ENCODE measurements around the gene DENND6B.
"Not testable (repeated sequence)": the region's sequence is repeated elsewhere in the genome, so short reads cannot be mapped to it uniquely, and the experiment has no call there.

The DENND6B gene

DNA sequence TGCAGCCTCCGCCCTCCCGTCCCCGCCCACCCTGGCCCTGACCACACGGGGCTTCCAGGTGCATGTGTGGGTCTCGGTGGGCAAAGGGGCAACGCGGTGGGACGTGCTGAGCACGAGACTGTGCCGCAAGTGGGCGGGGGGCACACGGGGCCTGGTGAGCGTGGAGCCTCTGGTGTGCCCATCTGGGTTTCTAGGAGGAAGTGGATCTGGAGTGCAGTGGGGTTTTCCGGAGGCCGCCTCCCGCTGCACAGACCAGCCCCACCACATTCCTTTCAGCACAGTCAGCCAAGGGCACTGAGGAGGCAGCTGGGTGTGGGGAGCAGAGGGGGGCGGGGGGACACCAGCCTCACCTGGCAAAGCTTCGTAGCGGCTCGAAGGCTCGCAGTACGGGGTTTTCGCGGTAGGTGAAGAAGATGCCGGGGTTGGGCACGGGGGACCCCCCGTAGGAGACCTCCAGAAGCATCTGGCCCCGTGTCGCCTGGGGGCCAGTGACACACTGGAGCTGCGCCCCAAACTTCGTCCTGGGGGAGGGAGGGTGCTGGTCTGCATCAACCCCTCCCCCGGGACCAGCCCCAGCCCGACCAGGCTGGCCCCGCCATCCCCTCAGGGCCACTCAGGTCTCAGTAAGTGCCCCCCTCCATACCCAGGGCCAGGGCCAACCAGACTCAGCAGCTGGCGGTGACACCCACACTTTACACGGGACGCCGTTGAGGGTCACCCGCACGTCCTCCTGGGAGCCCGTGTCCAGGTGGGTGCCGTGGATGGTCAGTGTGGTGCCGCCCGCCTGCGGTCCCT, 44.3 kb downstream of the DENND6B start:
- DNase-seq: no peak

DNA sequence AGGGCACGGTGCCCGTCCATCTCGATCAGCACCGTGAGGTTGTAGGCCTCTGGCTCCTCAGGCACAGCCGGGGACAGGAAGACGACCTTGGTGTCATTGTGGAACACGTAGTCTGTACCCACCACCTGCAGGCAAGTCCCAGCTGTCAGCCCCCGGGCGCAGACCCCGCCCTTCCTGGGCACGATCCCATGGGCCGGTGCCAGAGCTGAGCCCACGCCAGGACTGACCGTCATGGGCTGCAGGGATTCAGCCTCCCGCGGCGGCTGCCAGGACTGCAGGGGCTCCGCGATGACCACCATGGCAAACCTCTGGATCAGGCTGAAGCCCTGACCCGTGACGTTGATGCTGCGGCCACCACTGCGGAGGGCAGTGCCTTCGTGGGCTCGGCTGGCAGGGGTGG, 44.9 kb downstream of the DENND6B start:
- no peak for DNase-seq

DNA sequence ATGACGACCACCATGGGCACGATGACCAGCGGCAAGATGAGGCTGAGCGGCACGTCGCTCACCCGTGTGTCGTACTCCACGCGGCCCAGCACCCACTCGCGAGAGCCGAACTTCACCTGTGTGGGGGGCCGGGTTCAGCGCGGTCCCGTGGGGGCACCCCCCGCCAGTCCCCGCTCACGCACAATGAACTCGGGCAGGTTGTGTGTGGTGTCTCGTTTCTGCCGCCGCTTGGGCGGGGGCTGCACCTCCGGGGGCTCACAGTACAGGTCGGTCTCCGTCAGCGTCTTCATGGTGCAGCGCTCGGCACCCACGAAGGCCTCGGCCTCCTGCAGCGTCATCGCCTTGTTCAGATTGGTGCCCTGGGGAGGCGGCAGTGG, 45.4 kb downstream of the DENND6B start:
- no peak for DNase-seq

DNA sequence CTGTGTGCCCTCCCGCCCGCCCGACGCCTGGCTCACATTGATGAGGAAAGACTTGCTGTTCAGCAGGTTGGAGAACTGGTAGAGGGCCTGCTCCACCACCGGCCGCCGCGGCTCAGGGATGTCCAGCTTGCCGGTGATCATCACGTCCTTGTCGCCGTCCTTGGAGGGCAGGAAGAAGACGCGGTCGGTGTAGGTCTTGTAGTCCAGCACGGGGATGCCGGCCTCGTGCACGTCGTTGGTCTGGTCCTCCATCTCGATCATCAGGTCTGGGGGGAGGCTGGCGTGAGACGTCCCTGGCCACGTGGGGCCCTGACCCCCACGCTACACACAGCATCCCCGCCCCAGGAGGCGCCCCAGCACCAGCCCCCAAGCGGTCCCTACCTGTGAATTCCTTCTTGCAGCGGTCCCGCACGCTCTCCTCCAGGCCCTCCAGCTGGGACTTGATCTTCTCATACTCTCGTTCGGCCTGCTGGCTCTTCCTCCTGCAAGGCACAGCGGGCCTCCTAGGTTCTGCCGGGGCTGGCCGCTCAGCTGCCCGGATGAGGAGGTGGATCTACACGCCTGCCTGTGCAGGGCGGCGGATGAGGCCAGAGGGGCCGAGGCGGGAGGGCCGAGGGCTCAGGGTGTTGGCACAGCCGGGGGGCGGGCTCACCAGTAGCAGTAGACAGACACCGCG, 46.0 kb downstream of the DENND6B start:
- DNase-seq: no peak

DNA sequence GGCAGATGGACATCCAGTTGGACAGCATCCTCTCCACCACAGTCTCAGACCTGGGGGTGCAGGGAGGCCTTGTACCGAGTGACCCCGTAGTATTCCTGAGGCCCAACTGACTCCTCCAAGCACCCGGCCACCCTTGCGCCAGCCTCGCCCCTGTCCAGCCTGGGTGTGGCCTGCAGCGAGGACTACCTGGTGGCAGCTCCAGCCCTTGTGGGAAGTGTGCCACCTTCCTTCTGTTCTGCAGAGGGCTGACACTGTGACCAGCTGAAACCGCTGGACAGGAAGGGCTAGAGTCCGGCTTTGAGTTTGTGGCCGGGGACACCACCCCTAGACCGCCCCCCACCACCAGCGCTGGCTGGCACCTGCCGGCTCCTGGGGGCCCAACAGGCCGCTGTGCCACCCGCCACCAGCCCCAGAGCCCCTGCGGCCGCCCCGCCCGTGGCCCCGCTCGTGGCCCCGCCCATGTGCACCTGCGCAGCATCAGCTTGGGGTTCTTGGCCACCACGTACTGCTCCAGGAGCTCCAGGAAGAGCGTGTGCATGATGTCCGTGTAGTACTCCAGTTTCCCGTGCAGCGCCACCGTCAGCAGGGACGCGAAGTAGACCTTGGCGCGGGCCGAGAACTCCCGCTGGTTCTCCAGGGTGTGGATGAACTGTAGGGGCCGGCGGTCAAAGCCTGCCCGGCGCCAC, 46.6 kb downstream of the DENND6B start:
- no peak for DNase-seq

DNA sequence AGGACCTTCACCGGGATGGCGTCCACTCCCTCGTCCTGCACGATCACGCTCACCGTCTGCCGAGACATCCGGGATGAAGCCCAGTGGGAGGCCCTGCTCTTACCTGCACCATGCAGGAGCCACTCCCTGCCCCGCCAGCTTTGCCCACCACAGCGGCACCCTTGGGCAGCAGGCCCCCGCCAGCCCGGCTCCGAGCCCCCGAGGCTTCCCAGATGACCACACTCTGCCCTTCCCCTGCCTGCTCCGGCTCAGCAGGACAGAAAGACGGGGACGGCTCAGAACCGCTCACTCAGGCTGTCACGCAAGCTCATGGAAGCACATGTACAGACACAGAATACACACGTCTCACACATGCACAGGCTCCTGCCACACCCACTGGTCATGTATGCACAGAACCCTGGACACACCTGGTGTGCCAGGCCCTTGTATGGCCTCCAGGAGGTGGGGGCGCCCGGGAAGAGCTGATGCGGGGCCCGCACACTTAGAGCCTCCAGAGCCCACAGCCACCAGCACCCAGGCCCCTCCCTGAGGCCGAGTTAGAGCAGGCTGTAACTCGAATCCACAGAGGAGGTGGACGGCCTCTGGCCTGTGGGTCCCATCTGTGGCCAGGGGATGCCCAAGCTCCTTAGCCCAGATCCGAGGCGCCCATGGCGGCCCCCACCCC, 47.7 kb downstream of the DENND6B start:
- DNase-seq: no peak

DNA sequence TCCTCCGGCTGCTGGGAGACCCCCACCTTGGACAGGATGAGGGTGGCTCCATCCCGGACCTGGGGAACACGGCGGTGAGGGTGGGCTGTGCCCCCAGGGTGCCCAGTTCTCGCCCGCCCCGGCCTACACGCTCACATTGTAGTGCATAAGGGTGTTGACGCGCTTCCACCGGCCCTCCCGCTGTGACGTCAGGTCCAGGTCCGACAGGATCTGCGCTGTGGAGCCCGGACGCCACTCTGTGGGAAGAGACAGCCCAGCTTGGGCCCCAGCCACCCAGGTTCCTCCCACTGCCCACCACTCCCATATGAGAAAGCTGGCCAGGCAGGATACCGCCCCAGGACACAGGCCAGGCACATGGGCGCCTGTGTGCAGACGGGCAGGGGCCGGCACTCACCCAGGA, 48.4 kb downstream of the DENND6B start:
- DNase-seq: no peak

DNA sequence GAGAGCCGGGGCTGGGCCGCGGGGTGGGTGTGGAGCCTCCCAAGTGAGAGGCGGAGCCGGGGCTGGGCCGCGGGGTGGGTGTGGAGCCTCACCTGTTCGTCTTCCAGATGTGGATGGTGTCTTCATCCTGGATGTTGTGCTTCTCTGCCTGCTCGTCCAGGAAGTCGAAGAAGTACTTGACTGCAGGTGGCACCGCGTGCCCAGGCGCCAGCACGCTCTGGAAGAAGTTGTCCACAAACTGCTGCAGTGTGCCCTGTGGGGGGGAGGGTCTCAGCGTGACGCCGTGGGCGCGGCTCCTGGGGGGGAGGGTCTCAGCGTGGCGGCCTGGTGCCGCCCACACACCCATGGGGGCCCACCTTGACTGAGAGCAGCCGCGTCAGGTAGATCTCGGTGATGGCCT, 49.1 kb downstream of the DENND6B start:
- no peak for DNase-seq

DNA sequence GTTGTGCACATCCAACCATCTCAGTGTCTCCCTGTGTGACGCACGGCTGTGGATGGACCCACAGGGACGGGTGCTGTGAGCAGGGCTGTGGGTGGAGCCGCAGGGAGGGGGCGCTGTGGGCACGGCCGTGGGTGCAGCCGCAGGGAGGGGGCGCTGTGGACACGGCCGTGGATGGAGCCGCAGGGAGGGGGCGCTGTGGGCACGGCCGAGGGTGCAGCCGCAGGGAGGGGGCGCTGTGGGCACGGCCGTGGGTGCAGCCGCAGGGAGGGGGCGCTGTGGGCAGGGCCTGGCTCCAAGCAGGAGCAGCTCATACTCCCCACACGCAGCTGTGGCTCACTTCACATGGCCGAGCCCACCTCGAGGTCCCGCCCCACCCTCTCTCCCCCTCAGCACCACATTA, 50.7 kb downstream of the DENND6B start:
- DNase-seq: peak; percentile 43

DNA sequence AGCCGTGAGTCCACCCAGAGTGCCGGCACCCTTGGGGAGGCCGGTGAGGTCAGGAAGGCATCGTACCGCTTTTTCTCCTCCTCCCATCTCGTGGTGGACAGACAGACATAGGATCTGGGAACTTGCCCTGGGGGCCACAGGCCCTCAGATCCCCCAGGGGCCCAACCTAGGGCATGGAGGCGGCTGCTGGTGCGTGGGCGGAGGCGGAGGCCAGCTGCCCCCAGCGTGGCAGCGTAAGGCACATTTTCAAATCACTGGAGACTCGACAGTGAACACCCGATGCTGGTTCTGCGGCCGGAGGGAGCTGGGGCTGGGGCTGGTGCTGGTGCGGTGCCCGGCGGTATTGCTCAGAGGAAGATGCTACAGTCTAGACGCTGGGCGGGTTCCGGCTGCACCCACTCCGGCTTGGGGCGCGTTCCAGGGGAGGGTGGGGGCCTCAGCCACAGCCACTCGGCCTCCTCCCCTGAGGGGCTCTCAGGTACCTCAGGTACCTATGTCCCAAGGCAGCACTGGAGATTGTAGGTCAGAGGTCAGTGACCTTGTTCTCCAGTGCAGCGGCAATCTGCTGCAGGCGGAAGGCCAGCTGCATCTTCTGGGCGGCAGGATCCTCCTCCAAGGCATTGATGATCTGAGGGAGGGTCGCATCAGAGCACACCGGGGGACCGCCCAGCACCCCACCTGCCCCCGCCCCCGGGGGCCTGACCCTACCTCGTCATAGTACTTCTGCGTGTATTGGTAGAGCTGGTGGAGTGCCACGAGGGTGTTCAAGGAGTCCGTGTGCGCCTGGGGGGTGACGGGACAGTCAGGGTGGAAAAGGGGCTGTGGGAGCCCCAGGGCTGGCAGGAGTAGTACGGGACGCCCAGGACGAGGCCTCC, 51.4 kb downstream of the DENND6B start:
- DNase-seq: no peak

DNA sequence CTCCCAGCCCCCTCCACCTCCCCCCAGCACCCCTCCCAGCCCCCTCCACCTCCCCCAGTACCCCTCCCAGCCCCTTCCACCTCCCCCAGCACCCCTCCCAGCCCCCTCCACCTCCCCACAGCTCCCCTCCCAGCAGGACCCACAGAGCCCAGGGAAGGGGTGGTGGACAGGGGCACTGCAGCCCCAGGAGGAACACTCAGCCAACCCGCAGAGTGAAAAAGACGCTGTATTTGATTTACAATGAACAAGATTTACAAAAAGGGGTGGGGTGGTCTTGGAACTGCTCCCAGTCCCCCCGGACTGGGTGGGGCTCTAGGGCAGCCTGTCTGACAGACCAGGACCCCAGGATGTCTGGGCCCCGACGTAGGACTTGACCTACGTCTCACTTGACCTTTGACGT, 52.0 kb downstream of the DENND6B start:
- no peak for DNase-seq

DNA sequence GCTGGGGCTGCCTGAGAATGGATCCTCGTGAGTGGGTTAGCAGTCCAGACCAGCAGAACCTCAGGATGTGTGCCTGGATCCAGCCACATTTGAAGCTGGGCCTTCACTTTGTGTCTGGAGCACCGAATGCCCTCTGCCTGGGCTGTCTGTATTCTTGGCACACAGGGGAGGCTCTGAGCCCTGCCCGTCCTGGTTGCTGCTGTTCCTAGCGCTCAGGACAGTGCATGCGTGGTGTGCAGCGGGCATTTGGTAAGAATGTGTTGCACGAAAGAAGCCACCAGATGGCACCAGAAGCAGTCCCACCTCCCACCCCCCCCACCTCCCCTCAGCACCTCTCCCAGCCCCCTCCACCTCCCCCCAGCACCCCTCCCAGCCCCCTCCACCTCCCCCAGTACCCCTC, 52.5 kb downstream of the DENND6B start:
- DNase-seq: peak; percentile 68

DNA sequence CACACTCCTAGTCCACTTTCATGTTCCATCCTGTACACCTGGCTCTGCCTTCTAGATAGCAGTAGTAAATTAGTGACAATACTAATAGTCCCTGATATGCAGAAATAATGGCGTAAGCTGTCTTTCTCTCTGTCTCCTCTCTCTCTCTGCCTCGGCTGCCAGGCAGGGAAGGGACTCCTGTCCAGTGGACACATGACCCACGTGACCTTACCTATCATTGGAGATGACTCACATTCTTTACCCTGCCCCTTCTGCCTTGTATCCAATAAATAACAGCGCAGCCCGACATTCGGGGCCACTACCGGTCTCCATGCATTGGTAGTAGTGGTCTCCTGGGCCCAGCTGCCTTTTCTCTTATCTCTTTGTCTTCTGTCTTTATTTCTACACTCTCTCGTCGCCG, 53.0 kb downstream of the DENND6B start:
- DNase-seq: not testable (repeated sequence)

DNA sequence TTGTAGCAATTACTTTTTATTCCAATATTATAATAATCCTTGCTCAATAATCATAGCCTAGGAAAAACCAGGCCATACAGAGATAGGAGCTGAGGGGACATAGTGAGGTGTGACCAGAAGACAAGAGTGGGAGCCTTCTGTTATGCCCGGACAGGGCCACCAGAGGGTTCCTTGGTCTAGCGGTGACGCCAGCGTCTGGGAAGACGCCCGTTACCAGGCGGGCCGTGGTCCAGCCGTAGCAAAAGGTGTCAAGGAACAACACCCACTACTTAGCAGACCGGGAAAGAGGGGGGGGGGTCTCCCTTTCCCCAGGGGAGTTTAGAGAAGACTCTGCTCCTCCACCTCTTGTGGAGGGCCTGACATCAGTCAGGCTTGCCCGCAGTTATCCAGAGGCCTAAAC, 53.5 kb downstream of the DENND6B start:
- DNase-seq: not testable (repeated sequence)

DNA sequence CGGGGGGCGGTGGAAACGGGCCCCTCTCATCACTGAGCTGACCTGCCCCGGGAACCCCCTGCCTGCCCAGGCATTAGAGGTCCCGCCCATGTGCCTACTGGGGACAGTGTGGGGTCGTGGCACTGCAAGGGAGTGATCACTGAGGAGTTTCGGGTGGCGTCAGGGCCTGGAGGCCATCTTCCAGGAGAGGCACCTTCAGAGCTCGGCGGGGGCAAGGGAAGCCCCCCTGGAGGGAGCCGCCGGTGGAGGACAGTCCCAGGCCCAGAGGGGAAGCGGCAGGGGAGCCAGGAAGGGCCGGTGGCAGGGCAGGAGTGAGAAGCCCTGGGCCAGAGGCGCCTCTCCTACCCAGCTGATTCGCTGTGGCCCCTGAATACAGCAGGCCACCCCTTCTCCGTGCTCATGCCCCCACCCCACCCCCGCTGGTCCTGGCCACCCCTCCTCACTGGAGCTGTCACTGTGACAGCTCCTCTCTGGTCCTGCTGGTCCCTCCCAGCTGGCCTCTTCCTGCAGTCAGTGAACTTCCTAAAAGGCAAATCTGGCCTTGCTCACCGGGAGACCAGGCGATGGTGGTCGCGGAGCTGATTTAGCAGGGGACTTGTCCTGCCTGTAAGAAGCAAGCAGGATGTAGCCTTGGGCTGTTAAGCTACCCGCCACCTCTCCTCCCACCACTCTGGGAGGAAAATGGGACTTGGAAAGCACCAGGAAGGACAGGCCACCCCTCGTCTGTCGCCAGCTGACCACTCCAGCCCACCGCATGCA, 54.6 kb downstream of the DENND6B start:
- DNase-seq: no peak

DNA sequence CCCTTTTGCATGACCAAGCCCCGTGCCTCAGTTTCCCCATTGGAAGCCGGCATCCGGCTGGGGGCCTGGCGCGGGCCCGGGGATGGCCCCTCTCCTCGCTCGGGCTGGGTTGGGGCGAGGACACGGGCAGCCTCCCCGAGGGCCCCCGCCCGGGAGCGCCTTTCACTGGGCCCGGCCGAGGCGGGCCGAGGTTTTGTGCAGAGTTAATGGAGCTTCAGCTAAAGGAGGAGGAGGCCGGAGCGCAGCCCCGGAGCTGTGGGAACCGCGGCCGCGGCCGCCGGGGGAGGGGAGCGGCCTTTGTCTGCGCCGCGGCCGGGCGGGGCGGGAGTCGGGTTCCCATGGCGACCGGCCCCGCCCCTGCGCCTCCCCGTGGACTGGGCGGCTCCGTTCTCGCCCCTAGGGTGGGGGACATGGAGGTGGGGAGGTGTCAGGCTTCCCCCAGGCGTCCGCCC, 55.3 kb downstream of the DENND6B start:
- DNase-seq: peak; percentile 64

DNA sequence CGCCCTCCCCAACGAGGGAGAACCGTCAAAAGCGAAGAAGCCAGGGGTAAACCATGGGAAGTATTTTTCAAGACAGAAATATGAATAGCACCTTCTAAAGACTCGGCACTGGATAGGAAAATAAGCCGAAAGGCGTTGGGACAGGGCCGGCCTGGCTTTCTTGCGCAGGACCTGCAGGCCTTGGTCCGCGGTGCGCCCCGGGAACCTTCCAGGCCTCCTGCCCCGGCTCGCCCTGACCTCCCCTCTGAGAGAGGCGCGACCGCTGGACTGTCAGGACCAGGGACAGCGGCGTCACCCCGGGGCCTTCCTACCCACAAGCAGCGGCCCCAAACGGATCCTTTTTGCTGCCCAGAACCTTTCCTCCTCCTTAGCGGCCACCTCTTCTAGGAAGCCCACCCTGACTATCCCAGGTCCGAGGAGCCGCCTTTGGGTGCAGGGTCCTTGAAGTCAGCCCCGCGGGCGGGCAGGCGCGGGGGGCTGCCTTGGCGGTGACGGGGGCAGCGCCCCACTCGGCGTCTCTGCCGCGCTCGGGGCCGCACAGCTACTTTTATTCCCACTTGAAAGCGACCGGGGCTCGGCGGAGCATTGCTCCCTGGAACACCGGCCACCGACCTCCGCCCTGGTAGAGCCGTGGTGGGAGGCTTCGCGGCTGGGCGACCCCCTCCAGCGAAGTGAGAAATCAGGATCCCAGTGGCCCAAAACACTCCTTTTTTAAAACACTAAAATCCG, 56.0 kb downstream of the DENND6B start:
- DNase-seq: peak; percentile 56

DNA sequence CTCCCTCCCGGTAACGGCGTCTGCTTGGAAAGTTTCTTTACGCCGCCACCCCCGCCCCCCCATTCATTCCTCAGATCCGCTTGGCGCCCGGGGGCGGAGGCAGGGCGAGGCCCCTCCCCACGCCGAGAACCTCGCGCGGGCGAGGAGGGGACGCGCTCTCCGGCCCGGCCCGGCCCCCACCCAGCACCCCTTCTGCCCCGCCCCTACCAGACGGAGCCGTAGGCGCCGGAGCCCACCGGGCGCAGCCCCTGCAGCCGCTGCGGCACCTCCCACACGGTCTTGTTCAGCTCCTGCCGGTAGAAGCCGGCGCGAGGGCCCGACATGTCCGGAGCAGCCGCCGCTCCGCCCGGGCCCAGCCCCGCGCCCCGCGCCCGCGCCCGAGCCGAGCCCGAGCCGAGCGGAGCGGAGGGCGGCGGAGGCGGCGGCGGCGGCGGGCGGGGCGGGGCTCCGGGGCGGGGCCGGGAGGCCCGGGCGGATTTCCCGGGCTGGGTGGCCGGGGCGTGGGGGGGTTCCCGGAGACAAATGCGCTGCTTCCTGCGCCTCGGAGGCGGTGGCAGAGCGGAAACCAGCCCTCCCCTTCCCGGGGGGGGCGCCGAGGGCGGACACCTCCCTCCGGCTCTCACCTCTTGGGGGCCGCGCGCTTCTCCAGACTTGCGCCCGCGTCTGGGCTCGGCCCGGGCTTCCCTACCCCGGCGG, 56.7 kb downstream of the DENND6B start, which contains the start of gene MAPK11:
Gene MAPK11, minus strand, starts transcription at position 411 of the 696 bp plus-strand sequence. Its CDS starts 88 bp downstream, at position 323.
- DNase-seq: no peak

DNA sequence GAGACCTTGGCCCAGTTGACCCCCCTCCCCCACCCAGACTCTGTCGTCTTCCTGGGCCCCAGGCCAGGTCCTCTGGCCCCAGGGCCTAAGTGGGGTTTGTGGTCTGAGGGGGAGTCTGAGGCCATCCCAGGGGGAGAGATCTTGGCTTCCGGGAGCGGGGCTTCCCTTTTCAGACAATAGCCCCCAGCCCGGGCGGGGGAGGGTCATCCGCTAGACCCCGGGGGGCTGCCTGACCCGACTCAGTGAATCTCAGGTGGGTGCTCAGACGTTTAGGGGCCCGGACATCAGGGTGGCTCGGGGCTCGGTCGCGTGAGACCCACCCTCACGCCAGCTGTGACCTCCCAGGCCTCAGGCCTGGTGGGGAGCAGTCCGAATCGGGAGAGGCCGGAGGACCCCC, 57.2 kb downstream of the DENND6B start:
- DNase-seq: no peak

DNA sequence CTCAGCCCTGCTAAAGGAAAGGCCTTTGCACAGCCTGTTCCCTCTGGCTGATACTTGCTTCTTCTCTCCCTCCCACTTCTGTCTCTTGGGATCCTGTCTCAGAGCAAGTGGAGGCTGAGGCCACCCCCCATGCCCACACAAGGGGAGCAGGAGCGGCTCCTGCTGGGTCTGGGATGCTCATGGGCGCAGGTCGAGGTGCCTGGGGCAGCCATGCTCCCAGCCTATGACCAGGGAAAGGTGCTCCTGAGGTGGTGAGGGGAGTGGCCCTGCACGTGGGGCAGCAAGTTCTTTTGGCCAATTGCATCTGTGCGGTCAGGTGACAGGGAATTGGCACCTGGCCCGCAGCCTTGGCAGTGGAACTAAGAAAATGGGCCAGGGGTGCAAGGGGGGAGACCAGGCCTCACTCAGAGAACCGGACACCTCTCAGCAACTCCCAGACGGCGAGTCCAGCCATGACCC, 58.1 kb downstream of the DENND6B start:
- no peak for DNase-seq

Data from hematopoietic multipotent progenitor cell treated with erythropoietin and hydrocortisone succinate and interleukin-3 and kit ligand, for 8 days (in vitro differentiated cells).